Stimulated activated CD4-positive, alpha-beta T cell treated with anti-CD3 and anti-CD28 coated beads, Interleukin-1b, Interleukin-23, amount 100 ng/mL, for 24 hours (primary cell): Measurements from ENCODE around the gene ADM2.

Experiments used
- DNase-seq, 4 experiments: peaks; one replicate each; pipeline ENCODE4 v3.0.0-alpha.2; 2020; ENCODE audit warnings: low read depth in 4 of 4, low spot score in 1 of 4

The ADM2 gene

DNA sequence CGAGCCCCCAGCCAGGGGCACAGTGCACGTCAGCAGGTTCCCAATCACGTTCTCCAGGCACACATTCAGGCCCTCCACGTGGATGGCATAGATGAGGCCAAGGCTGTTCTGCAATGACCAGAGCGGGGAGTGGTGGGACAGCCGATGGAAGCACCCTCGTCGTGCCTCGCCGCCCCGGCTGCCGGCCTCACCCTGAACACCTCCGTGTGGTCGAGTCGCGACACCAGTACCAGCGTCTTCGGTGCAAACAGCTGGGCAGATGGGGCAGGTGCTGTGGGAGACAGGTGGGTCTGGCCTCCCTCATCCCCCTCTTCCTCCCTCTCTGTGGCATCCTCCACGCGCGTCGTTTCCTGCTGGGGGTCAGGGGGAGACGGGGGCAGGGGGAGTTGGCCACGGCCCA, 14.0 kb upstream of the ADM2 start:
- no peak for DNase-seq

DNA sequence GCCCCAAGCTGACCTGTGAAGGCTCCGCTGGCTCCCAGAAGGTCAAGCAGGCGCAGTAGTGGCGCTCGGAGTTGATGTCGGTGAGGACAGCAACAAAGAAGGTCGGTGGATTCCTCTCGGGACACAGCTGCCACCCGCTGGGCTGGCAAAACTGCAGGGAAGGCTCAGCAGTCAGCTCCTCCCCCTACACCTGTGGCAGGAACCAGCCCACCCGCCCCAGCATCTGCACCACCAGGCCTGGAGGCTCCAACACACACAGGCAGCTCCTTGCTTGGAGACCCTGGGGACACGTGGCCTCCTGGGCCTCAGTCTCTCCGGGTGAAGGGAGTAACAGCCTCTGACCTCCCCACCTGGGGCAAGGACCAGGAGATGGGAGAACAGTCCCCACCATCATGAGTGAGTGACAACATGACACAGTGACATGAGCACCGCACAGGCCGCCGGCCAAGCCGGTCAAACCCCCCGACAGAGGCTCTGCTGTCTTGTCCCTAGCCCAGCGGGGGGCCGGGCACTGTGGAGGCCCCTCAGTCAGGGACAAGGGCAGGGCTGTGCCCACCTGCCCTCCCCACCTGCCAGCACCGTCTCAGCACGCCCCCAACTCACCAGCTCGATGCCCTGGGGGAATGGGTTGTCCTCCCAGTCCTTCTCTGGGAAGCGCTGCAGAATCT, 13.4 kb upstream of the ADM2 start:
- no peak for DNase-seq

DNA sequence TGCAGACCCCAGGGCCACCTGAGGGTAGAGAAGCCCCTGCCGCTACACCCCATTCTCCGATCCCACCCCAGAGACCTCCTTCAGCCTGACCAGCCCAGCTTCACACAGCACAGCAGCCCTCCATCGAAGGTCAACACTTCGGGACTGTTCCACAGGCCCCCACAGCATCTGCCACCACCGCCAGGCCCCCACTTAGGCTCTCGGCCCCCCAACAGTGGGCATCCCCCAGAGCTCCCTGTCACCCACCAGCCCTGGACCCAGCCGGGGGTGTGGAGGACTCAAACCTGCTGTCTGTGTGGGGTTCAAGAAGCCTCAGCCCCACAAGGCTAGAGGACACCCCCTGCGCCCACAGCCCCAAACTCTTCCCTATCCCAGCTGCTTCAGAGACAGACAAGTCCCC, 12.7 kb upstream of the ADM2 start:
- DNase-seq, result no peak

DNA sequence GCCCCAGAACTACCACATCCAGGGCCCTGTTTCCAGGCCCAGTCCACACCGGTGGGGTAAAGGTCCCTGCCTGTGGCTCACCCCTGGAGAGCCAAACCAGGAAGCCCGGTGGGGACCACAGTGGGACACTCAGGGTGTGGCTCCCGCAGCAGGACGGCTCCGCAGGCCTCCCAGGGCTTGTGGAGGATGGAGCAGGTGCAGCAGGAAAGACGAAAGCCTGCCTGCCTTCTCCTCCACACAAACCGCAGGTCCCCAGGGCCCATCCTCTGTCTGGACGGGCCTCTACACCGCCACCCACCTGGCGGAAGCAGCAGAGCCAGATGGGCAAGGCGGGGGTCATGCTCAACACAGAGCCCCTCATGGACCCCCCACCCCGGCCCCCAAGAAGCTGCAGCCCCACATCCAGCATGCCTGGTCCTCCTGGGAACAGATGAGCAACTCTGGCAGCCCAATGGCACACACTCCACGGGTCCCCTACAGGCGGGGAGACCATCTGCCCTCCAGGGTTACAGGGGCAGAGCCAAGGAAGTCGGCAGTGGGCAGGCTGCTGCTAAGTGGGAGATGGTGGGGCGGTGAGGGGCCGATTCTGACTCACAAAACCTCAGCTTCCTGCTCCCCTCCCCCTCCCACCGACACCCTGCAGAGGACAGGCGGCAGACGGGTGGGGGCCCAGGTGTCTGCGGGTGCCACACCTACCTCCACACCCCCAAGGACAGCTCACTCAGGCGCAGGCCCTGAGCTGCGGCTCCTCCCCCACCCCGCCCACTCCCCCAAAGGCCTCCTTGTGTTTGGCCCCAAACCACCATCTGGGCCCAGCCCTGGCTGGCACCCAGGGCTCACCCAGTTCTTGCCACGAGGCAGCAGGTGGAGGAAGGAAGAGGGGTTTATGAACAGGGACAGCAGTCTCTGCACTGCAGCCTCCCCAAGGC, 11.7 kb upstream of the ADM2 start:
- DNase-seq, result peak; percentile 69 to 96 (median 84)

DNA sequence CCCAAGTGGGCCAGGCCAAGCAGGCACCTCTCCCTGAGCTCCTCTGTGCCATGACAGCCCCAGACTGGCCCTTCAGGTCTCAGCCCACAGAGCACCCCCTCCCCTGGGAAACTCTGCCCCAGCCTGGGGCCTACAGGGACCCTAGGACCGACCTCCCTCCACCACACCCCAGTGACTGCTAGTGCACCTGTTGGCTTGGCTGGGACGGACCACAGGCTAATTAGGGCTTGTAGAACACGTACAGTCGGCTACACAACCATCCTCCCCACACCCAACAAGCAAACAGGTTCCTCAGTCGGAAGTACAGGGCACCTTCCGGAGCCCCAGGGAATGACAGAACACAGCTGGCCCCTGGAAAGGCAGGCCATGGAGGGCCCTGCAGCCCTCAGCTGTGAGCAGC, 10.9 kb upstream of the ADM2 start:
- DNase-seq, result no peak

DNA sequence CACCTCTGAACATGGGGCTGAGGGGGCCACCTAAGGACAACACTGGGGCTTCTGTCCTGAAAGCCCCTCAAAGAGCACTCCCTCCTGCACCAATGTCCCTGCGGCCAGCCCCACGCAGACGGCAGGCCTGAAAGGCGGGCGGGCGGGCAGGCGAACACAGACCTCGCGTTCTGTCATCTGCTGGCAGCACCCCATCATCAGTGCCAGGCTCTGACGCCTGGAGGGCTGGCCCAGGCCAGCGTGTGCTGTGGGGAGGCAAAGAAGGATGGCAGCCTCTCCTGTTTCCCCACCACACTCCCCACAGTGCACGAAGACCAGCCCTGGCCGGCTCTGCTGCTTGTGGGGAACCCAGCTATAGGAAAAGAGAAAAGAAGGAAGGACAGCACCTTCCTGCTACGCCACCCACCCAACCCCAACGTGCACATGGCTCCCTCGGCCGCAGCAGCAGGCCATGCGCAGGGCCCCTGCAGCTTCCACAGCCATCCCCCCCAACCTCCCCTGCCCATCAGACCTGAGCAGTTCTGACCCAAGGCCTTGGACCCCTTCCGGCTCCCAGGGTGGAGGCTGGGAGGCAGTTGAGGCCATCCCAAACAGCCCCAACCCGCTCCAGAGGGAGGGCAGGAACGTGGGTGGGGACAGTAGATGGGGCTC, 10.0 kb upstream of the ADM2 start:
- no peak for DNase-seq

DNA sequence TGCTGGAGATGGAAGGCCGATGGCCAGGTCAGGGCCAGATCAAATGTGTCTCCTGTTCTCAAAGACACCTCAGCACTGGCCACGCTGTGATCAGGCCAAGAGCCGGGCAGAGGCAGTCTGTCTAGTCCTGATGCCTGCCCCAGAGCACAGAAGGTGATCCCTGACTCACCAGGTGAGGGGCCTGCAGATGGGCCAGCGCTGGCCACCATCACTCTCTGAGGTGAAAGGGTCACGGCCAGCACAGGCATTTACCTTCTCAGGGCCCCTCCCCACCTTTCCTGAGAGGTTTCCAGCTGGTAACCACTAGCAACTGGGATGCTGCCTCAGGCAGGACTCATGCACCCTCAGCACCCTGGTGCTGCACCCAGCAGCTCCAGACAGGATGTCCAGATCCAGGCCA, 9.4 kb upstream of the ADM2 start:
- no peak for DNase-seq

DNA sequence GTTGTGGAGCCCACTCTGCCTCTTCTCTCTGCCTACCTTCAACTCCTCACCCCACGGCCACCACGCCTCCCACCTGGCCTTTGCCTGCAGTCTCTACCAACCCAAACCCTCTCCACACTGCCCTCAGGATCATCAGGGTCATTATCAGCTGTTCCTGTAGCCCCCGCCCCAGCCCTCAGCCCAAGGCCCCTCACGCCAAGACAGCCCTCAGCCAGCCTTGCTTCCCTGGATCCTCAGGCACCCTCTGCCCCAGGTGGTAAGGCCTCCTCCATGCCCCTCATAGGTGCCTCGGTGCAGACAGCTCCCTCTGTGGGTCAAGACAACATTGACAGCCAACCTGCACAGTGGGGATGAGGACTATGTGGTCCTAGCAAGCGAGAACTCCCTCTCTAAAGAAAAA, 8.3 kb upstream of the ADM2 start:
- no peak for DNase-seq

DNA sequence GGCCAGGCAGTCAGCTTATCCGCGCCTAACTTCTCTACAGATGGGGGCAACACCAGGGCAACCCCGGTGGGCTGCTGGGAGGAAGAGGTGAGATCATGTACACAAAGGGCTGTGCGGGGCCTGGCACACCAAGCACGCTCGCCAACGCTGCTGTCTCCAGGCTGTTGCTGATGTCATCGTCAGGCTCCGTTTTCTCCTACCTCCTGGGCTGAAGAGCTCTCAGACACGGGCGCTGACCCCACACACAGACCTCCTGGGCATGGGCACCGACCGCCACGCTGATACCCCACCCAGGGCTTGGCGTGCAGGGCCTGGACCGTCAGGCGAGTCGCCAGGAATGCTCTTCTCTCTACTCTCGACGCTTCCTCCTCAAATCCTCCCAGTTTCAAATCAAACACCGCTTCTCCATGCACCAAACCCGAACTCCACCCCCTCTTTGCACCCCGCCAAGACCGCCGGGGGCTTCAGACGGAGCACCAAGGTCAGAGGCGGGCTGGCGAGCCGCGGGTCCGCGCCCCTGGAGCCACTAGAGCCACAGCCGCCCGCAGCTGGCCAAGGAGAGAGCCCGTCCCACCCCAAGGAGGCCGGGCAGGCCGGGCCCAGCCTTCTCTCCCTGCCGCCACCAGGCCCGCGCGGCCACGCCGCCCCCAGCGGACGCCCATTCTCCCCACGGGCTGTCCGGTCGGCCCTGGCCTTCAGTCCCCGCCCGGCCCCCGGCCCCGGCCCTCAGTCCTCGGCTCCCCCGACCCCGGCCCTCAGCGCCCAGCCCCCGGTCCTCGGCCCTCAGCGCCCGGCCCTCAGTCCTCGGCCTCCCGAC, 7.3 kb upstream of the ADM2 start:
- DNase-seq, result peak in 1 of 4 experiments; percentile 32

DNA sequence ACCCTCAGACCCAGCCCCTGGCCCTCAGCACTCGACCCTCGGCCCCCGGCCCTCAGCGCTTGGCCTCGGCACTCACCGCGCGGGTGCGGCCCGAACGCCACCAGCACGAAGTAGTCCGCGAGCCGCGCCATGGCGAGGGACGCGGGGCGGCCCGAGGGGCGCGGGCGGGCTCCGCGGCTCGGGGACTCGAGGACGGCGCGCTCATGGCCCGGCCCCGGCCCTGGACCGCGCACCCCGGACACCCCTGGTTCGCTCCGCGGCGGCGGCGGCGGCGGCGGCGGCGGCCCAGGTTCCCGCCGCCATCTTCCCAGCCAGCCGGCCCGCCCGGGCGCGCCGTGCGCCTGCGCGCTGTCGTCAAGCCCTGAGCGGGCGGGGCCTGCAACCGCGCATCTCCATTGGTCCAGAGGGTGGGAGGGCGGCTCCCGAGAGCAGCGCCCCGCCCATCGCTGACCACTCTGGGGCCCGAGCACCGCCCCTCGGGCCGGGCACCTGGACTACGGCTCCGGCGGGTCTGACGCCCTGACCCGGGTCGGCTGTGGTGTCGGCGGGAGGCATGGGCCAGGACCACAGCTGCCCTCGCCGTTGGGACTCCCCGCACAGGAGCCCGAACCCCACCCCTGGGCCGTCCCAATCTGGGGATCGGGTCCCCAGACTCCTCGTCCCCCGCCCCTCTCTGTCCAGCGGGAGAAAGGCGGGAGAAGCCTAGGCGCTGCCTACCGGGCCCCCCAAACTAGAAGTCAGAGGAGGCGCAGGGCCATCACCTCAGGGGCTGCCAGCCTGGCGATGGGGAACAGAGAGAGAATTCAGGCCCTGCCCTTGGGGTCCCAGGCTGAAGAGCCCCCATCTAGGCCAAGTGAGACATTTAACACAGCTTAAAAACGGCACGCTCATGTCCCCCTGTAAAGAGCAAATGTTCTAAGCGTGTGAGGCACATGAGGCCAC, 6.4 kb upstream of the ADM2 start, which contains the start of gene SBF1:
SBF1 (minus strand) TSS at position 326 of the 942 bp plus-strand sequence; CDS start at position 131, 195 bp downstream.
- DNase-seq, result peak; percentile 64 to 85 (median 74)

DNA sequence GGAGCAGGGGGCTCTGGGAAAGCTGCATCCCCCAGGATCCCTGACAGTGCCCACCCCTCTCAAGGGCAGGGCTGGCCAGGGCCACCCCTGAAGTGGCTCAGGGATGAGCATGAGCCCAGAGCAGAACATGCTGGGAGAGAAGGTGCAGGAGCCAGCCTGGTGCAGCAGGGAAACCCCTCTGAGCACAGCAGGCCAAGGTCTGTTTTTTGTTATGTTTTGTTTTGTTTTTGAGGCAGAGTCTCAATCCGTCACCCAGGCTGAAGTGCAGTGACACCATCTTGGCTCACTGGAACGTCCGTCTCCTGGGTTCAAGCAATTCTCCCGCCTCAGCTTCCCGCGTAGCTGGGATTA, 5.7 kb upstream of the ADM2 start:
- DNase-seq, result no peak

DNA sequence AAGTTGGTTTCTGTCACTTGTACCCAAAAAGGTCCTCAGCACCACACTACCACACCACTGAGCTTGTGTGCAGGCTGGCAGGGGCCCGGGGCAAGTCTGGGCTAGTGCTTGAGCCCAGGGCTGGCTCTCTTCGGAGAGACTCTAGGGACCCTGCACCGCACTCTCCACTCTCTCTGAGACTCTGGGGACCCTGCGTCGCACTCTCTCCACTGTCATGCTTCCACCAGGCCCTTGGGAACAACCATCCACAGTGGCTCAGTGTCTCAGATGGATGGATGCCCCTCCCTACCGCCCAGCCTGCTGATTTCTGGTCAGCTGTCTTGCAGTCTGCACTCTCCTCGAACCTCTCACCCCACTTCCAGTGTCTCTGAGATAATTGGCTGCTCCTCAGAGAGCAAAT, 4.5 kb upstream of the ADM2 start:
- DNase-seq, result no peak

DNA sequence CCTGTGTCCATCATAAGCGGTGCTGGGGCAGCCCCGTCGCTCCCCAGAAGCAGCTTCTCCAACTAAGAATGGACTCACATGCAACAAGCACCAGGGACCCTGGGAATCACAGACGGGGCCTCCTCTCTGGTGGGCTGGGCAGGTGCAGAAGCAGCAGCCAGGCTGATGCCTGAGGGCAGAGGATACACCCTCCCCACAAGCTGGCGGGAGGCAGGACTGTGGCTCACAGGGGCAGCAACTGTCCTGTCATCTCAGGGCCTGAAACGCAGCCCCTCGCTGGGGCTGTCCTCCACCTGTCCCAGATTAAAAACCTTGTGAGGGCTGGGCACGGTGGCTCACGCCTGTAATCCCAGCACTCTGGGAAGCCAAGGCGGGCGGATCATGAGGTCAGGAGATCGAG, 3.4 kb upstream of the ADM2 start:
- DNase-seq, result no peak

DNA sequence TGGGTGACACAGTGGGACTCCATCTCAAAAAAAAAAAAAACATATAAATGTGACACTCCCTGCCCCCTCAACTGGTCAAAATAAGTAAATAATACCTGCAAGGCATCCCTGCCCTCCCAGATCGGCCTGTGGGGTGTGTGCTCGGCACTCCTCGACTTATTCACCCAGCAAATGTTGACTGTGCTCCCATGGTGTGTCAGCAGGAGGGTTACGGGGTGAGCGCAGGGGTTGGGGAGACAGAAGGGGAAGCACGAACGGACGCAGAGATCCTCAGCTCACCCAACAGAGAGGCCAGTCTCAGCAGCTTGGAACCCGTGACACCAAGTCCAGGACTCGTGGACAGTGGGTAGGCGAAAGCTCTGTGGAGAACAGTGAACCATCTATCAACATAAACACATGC, 1.6 kb upstream of the ADM2 start:
- DNase-seq, result no peak

DNA sequence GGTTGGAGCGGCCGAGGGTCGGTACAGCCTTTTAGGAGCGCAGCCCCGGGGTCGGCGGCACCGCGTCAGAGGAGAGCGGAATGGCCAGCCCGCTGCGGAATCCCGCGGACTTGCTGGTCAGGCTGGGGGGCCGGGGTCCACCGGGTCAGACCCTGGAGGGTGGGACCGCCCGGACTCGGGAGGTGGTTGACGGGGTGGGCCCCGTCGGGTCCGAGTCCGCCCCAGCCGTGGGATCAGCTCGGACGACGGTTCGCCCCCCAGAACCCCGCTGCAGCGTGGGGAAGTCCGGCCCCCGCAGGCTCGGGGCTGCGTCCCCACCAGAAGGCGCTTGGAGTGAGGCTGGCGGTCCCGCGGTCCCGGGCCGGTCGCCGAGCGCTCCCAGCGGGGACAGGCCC, 301 bp upstream of the ADM2 start:
- DNase-seq, result no peak

DNA sequence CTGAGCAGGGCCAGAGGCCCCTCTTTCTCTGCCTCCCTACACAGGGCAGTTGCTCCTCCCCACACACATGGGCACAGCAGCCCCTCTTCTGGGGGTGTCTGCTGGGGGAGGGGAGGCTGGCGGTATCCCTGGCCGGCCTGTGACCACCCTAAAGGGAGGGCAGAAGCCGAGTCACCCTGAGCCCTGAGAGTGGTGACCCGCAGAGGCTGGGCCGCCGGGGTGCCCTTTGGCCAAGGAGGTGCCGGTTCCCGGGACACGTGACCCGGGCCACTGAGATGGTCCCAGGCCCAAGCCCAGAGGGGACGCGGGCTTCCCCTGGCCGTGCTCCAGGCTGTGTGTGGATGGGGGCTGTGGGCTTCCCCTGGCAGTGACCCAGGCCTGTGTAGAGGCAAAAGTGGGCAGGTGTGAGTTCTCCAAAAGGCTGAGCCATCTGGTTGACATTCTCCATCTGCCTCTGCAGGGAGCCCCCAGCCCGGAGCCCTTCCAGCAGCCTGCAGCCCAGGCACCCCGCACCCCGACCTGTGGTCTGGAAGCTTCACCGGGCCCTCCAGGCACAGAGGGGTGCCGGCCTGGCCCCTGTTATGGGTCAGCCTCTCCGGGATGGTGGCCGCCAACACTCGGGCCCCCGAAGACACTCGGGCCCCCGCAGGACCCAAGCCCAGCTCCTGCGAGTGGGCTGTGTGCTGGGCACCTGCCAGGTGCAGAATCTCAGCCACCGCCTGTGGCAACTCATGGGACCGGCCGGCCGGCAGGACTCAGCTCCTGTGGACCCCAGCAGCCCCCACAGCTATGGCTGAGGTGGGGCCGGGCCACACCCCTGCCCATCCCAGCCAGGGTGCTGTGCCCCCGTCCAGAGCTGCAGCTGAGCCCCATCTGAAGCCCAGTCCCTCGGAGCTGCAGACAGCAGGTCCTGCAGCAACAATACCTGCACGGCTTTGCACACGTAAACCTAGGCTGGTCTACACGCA, 1.0 kb downstream of the ADM2 start:
- DNase-seq, result no peak

DNA sequence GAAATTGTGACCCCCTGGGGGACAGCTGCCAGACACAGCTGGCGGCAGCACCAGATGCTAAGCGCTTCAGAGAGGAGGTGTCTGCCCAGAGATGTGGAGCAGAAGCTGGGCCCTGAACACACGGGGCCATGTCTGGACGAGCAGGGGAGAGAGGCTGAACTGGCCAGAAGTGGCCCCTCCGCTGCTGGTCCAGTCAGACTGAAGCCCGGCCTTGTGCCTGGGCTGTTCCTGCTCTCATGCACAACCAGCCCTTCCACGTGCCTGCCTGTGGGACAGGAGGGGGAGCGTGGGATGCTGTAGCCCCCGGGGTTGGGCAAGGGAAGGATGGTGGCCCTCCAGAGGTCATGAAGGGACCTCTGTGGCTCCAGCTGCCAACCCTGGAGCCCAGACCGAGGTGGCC, 1.8 kb downstream of the ADM2 start:
- no peak for DNase-seq

DNA sequence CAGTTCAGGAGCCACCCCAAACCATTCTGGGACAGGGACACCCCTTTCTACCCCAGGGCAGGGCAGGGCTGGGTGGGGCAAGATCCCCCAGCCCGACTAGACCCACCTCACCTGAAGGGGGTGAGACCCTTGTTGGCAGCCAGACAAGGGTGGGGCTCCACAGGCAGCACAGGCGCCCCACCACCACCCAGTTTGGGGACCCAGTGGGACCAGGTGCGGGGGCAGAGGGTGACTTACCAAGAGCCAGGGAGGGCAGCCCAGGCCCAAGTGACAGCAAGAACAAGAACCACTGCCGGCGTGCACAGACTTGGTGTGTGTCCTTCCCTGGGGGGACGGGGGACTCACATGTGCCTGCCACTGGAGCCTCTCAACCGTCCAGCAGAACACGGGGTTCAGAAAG, 2.2 kb downstream of the ADM2 start:
- DNase-seq, result no peak
